SH-SY5Y (cell line): ENCODE data around the gene FKBP10.

Source experiments
- GATA2 ChIP-seq: IDR thresholded peaks from 2 replicates; pipeline ENCODE4 v1.6.1; 2011; ENCODE audit warnings: mild to moderate bottlenecking, low read depth, low read length
- GATA3 ChIP-seq: IDR thresholded peaks from 2 replicates; pipeline ENCODE4 v1.6.1; 2011; ENCODE audit warnings: low read depth, mild to moderate bottlenecking, low read length, moderate library complexity

DNA sequence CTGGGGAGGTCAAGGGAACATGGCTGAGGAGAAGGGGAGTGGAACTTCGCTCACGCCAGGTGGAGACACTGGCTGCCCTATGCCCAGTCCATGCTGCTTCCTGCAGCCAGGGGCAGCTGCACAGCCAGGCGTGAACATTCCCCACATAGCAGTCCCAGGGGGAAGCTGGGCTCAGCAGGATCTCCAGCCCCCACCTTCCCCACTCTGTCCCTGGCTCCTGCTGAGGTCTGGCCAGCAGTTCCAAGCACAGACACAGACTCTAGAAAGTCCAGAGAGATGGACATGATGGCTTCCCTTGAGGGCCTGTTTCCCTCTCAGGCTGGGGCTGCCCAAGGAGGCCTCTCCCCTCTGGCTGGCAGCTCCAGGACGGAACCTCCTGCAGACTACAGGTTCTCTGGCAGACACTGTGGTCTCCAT, 35.6 kb upstream of the FKBP10 start:
- no peak for TF ChIP-seq GATA2
- TF ChIP-seq GATA3 = no peak
